ENCODE results near the gene NRARP. TPM values are rescaled to one million over a fixed set of nuclear protein-coding genes. Genes with fewer than 3 reads are reported as not detected.
A peak's percentile ranks its signal among the peaks of the same experiment; 100 is the strongest.

The NRARP gene
- total RNA-seq, 1 experiment from 2014 or later, result 24.7 TPM

GRCh38 chr9:137296670-137297664 lies 5.1 kb downstream of the NRARP start:
- no peaks in the 10 kb centered on the region for H3K9me3 ChIP-seq
- ChIA-PET POLR2A (no interaction called here), CTCF (interaction anchor here (0.6 to 1.0 kb wide), 2 partner anchors 44 to 108 kb away, joined by 3 read pairs; partner anchors contain the start of genes ANAPC2 and SSNA1)
- no peak overlapping the region for H3K4me3 ChIP-seq (ENCODE audit: low read depth, low read length)
- H3K4me1 ChIP-seq, result peaks cover 30% of the 10 kb centered on the region
- H3K36me3 ChIP-seq (ENCODE audit: control insufficient read depth, insufficient read depth, low read length), result no peaks in the 10 kb centered on the region
- Mint-ChIP-seq H3K27me3 (ENCODE audit: insufficient read depth, unreplicated experiment) (no peaks in the 10 kb centered on the region), H3K4me1 (ENCODE audit: low read depth, unreplicated experiment) (peaks cover 7% of the 10 kb centered on the region), H3K36me3 (ENCODE audit: insufficient read depth, unreplicated experiment) (peaks cover 42% of the 10 kb centered on the region), H3K9me3 (ENCODE audit: unreplicated experiment) (no peaks in the 10 kb centered on the region), H3K4me3 (ENCODE audit: unreplicated experiment) (peak overlapping the region; percentile 73), H3K27ac (ENCODE audit: unreplicated experiment) (peak overlapping the region; percentile 74)
- no TSS peak for BruUV-seq (replicated peaks)
- no peaks in the 10 kb centered on the region for H3K27me3 ChIP-seq (replicated peaks; ENCODE audit: control insufficient read depth, insufficient read depth, low read length)
- TF ChIP-seq, protein P1, sequence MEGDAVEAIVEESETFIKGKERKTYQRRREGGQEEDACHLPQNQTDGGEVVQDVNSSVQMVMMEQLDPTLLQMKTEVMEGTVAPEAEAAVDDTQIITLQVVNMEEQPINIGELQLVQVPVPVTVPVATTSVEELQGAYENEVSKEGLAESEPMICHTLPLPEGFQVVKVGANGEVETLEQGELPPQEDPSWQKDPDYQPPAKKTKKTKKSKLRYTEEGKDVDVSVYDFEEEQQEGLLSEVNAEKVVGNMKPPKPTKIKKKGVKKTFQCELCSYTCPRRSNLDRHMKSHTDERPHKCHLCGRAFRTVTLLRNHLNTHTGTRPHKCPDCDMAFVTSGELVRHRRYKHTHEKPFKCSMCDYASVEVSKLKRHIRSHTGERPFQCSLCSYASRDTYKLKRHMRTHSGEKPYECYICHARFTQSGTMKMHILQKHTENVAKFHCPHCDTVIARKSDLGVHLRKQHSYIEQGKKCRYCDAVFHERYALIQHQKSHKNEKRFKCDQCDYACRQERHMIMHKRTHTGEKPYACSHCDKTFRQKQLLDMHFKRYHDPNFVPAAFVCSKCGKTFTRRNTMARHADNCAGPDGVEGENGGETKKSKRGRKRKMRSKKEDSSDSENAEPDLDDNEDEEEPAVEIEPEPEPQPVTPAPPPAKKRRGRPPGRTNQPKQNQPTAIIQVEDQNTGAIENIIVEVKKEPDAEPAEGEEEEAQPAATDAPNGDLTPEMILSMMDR (IDR thresholded peaks at IDR 0.05; ENCODE audit: insufficient read depth in 1 of 2, low read depth in 1 of 2, low read length in 1 of 2, severe bottlenecking in 1 of 2, unreplicated experiment in 1 of 2), result no peak
- DNase-seq, result no peak
- intact Hi-C loops (cut with micrococcal nuclease; ENCODE audit: unreplicated experiment), result loop anchor here (10.0 kb wide), 1 partner anchor 238 kb away; no protein-coding TSS in a partner anchor

DNA sequence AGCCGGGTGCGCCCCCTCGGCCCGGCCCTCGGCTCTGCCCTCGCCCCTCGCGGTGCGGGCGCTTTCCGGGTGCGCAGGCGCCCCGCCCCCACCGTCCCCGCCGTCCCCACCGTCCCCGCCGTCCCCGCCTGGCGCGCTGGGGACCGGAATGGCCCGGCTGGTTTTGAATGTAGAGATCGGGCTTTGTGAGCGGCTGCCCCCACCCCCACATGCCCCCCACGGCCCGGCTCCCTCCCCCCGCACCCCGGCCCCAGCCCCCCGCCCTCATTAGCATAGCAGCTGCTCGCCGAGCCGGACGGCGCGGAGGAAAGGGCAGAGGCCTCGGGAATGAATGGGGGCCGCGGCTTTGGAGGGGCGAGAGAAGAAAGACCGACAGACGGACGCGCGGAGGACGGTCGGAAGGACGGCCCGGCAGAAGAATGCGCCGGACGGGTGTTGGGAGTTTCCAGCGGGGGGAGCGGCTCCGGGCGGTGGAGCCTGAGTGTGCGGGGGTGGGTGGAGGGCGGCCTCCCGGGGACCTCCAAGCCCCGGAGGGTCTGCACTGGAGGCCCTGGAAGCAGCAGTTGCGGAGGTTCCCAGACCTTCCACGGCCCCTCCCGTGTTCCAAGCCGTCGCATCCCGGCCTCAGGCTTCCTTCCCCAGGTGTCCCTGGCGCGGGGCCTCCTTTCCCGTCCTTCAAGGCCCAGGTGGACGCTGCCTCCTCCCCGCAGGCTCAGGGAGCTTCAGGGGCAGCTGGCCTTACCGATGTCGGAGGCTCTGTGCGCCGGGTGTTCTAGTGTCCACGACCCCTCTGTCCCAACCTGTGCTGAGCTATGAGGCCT lies 6.0 kb downstream of the NRARP start:
- intact Hi-C loops (cut with micrococcal nuclease; ENCODE audit: unreplicated experiment), result loop anchor here (10.0 kb wide), 1 partner anchor 239 kb away; no protein-coding TSS in a partner anchor
- Mint-ChIP-seq H3K4me3 (ENCODE audit: unreplicated experiment) (peak overlapping the region; percentile 73), H3K27ac (ENCODE audit: unreplicated experiment) (peak overlapping the region; percentile 74), H3K4me1 (ENCODE audit: low read depth, unreplicated experiment) (peaks cover 7% of the 10 kb centered on the region), H3K36me3 (ENCODE audit: insufficient read depth, unreplicated experiment) (peaks cover 34% of the 10 kb centered on the region), H3K9me3 (ENCODE audit: unreplicated experiment) (no peaks in the 10 kb centered on the region), H3K27me3 (ENCODE audit: insufficient read depth, unreplicated experiment) (no peaks in the 10 kb centered on the region)
- ChIA-PET CTCF (interaction anchor here (0.6 to 1.0 kb wide), 4 partner anchors 34 to 529 kb away, joined by 3 to 4 read pairs (median 4); no protein-coding TSS in a partner anchor), POLR2A (interaction anchor here (0.6 kb wide), 1 partner anchor 12 kb away, joined by 5 read pairs; no protein-coding TSS in a partner anchor)
- Histone ChIP-seq H3K9me3 (no peaks in the 10 kb centered on the region), H3K4me1 (peaks cover 30% of the 10 kb centered on the region), H3K36me3 (ENCODE audit: control insufficient read depth, insufficient read depth, low read length) (no peaks in the 10 kb centered on the region), H3K4me3 (ENCODE audit: low read depth, low read length) (peak overlapping the region; percentile 42), H3K27me3 (replicated peaks; ENCODE audit: control insufficient read depth, insufficient read depth, low read length) (no peaks in the 10 kb centered on the region)
- no peak for DNase-seq
- BruUV-seq (replicated peaks), result no TSS peak
- TF ChIP-seq, protein P1 (IDR thresholded peaks at IDR 0.05; ENCODE audit: insufficient read depth in 1 of 2, low read depth in 1 of 2, low read length in 1 of 2, severe bottlenecking in 1 of 2, unreplicated experiment in 1 of 2), result no peak

Measured in Caco-2 (cell line).